WTC11 (cell line): Measurements from ENCODE around the gene CYP4F11. TPM values are rescaled to one million over a fixed set of nuclear protein-coding genes. Genes with fewer than 3 reads are reported as not detected.

Source experiments
- ATAC-seq: fragments of 200-7000 bp; cut with Tn5 transposase; 2 replicates; pipeline ENCODE4 v1.10.0; 2021; ENCODE audit warnings: mild to moderate bottlenecking, moderate library complexity
- CTCF ChIA-PET: fragments of 300-600 bp; sonication (Branson Sonifier 250); formaldehyde crosslinking; loops from one replicate; lab custom pipeline; 2021; ENCODE audit warnings: antibody characterized with exemption; lab: Charles Lee
- POLR2A ChIA-PET: fragments of 350-600 bp; sonication (Branson Sonifier 250); formaldehyde crosslinking; loops from one replicate; lab custom pipeline; 2021; ENCODE audit warnings: antibody characterized with exemption; lab: Charles Lee
- DNase-seq: peaks from one replicate; pipeline ENCODE4 v3.0.0; 2021; ENCODE audit warnings: low spot score
- H3K27ac Mint-ChIP-seq: 2 replicates; pipeline ENCODE4 v1.8.0; 2021; ENCODE audit warnings: mixed read lengths
- H3K27me3 Mint-ChIP-seq: 2 replicates; pipeline ENCODE4 v1.8.0; 2021; ENCODE audit warnings: low read depth, mild to moderate bottlenecking, moderate library complexity, mixed read lengths
- H3K36me3 Mint-ChIP-seq: 2 replicates; pipeline ENCODE4 v1.8.0; 2021; ENCODE audit warnings: mixed read lengths
- H3K4me1 Mint-ChIP-seq: 2 replicates; pipeline ENCODE4 v1.8.0; 2022; ENCODE audit warnings: mixed read lengths
- H3K4me3 Mint-ChIP-seq: 2 replicates; pipeline ENCODE4 v1.8.0; 2021; ENCODE audit warnings: mild to moderate bottlenecking, moderate library complexity, mixed read lengths
- H3K9me3 Mint-ChIP-seq: 2 replicates; pipeline ENCODE4 v1.8.0; 2021; ENCODE audit warnings: mixed read lengths
- CREB1 ChIP-seq: sonication (generic); formaldehyde crosslinking; IDR thresholded peaks from 2 replicates; pipeline ENCODE4 v1.8.0; 2023; ENCODE audit warnings: mild to moderate bottlenecking, missing genetic modification reagents
- MXD4 ChIP-seq: fragments of 250-450 bp; sonication (Bioruptor Pico); IDR thresholded peaks from 2 replicates; pipeline ENCODE4 v1.8.0; 2021; ENCODE audit warnings: mild to moderate bottlenecking, moderate library complexity, borderline replicate concordance
- NFATC4 ChIP-seq: fragments of 250-450 bp; sonication (Bioruptor Pico); IDR thresholded peaks from 2 replicates; pipeline ENCODE4 v1.9.0; 2021; ENCODE audit warnings: mild to moderate bottlenecking
- NFYB ChIP-seq: sonication (generic); formaldehyde crosslinking; conservative IDR thresholded peaks from 2 replicates; pipeline ENCODE4 v1.8.0; 2022; ENCODE audit warnings: low read depth, missing genetic modification reagents
- SMAD3 ChIP-seq: sonication (generic); formaldehyde crosslinking; IDR thresholded peaks from 2 replicates; pipeline ENCODE4 v1.8.0; 2022; ENCODE audit warnings: missing genetic modification reagents, mild to moderate bottlenecking, borderline replicate concordance
- SMAD4 ChIP-seq: sonication (generic); formaldehyde crosslinking; IDR thresholded peaks from 2 replicates; pipeline ENCODE4 v1.8.0; 2022; ENCODE audit warnings: mild to moderate bottlenecking, missing genetic modification reagents
- total RNA-seq: library from RNA; stranded (reverse); gene quantifications from 3 replicates; pipeline ENCODE4 v1.2.3, GENCODE V29; 2021
- TF ChIP-seq, protein P1 (sequence below): sonication (generic); formaldehyde crosslinking; IDR thresholded peaks from 2 replicates; pipeline ENCODE4 v1.8.0; 2022; ENCODE audit warnings: mild to moderate bottlenecking, missing genetic modification reagents
- TF ChIP-seq, protein P2 (sequence below): sonication (generic); formaldehyde crosslinking; IDR thresholded peaks from 2 replicates; pipeline ENCODE4 v1.8.0; 2022; ENCODE audit warnings: mild to moderate bottlenecking, missing genetic modification reagents
- TF ChIP-seq, protein P3 (sequence below): sonication (generic); formaldehyde crosslinking; IDR thresholded peaks from 2 replicates; pipeline ENCODE4 v1.8.0; 2023; ENCODE audit warnings: missing genetic modification reagents, mild to moderate bottlenecking, borderline replicate concordance
- TF ChIP-seq, protein P4 (sequence below): sonication (generic); formaldehyde crosslinking; IDR thresholded peaks from 2 replicates; pipeline ENCODE4 v1.8.1; 2023; ENCODE audit warnings: mild to moderate bottlenecking, missing genetic modification reagents, moderate library complexity
- TF ChIP-seq, protein P5 (sequence below): sonication (generic); formaldehyde crosslinking; IDR thresholded peaks from 2 replicates; pipeline ENCODE4 v1.8.0; 2022; ENCODE audit warnings: missing genetic modification reagents
- TF ChIP-seq, protein P6 (sequence below): sonication (generic); formaldehyde crosslinking; IDR thresholded peaks from 2 replicates; pipeline ENCODE4 v1.8.1; 2022; ENCODE audit warnings: missing genetic modification reagents, borderline replicate concordance
- TF ChIP-seq, protein P7 (sequence below): fragments of 250-450 bp; sonication (Bioruptor Pico); IDR thresholded peaks from 2 replicates; pipeline ENCODE4 v1.9.0; 2021; ENCODE audit warnings: mild to moderate bottlenecking
- TF ChIP-seq, protein P8 (sequence below): fragments of 250-450 bp; sonication (Bioruptor Pico); IDR thresholded peaks from 2 replicates; pipeline ENCODE4 v1.9.0; 2021; ENCODE audit warnings: moderate library complexity, mild to moderate bottlenecking, inconsistent platforms, borderline replicate concordance
- TF ChIP-seq, protein P9 (sequence below): sonication (generic); formaldehyde crosslinking; conservative IDR thresholded peaks from 2 replicates; pipeline ENCODE4 v1.8.1; 2023; ENCODE audit warnings: mild to moderate bottlenecking, low read depth, missing genetic modification reagents, moderate library complexity

The CYP4F11 gene
- total RNA-seq, 1 experiment from 2014 or later: not detected

DNA sequence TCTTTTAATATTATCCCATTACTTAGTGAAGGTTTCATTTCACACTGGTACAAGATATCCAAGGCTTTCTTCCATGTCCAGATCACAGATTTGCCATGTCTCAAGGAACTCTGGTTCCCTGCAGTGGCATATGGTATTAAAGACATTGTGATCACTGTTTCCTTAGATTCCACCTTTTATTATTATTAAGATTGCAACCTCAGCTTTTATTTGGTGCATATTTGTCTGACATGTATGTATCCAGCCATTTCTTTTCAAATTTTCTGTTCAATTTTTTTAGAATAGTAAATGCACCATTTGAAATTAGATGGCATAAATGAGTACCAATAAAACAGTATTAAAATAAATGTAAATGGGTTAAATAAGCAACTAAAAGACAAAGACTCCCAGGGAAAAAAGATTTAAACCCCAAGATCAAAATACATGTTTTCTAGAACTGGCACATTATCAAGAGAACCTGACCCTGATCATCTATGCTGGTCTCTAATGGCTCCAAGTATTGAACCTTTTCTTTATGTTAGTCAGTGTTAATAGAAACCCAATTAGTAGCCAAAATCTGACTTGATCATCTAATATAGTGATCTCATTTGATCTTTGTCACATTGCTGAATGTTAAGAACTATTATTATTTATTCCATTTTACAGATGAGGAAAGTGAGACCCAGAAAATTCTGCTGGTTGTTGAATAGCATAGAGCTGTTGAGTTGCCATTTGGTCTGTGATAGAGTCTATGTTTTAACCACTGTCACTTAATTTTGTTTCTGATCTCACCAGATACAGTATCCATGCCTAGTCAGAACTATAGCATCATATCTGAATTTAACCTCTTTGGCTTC is 14.1 kb upstream of the CYP4F11 start, which contains the start of gene OR10H4:
OR10H4 (plus strand) TSS at position 786 of the 836 bp plus-strand sequence; CDS start at position 786, 0 bp downstream.
- no peak within 1 kb of the TSS for H3K27ac Mint-ChIP-seq
- H3K4me1 Mint-ChIP-seq: no peaks in the 10 kb centered on the region
- DNase-seq (no peak), ATAC-seq (no peak)
- POLR2A ChIA-PET: no interaction called here
- peaks cover 82% of the 10 kb centered on the region for H3K9me3 Mint-ChIP-seq
- no peak within 1 kb of the TSS for H3K4me3 Mint-ChIP-seq
- CTCF ChIA-PET: no interaction called here
- peaks cover 48% of the 10 kb centered on the region for H3K36me3 Mint-ChIP-seq
- H3K27me3 Mint-ChIP-seq: peaks cover 13% of the 10 kb centered on the region
- TF ChIP-seq NFATC4 (CRISPR knock-in tag): no peak
- no peak for TF ChIP-seq SMAD3
- no peak for TF ChIP-seq SMAD4
- TF ChIP-seq, protein P1, sequence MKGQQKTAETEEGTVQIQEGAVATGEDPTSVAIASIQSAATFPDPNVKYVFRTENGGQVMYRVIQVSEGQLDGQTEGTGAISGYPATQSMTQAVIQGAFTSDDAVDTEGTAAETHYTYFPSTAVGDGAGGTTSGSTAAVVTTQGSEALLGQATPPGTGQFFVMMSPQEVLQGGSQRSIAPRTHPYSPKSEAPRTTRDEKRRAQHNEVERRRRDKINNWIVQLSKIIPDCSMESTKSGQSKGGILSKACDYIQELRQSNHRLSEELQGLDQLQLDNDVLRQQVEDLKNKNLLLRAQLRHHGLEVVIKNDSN (CRISPR knock-in tag): no peak
- TF ChIP-seq, protein P2, sequence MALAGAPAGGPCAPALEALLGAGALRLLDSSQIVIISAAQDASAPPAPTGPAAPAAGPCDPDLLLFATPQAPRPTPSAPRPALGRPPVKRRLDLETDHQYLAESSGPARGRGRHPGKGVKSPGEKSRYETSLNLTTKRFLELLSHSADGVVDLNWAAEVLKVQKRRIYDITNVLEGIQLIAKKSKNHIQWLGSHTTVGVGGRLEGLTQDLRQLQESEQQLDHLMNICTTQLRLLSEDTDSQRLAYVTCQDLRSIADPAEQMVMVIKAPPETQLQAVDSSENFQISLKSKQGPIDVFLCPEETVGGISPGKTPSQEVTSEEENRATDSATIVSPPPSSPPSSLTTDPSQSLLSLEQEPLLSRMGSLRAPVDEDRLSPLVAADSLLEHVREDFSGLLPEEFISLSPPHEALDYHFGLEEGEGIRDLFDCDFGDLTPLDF: no peak
- TF ChIP-seq, protein P3, sequence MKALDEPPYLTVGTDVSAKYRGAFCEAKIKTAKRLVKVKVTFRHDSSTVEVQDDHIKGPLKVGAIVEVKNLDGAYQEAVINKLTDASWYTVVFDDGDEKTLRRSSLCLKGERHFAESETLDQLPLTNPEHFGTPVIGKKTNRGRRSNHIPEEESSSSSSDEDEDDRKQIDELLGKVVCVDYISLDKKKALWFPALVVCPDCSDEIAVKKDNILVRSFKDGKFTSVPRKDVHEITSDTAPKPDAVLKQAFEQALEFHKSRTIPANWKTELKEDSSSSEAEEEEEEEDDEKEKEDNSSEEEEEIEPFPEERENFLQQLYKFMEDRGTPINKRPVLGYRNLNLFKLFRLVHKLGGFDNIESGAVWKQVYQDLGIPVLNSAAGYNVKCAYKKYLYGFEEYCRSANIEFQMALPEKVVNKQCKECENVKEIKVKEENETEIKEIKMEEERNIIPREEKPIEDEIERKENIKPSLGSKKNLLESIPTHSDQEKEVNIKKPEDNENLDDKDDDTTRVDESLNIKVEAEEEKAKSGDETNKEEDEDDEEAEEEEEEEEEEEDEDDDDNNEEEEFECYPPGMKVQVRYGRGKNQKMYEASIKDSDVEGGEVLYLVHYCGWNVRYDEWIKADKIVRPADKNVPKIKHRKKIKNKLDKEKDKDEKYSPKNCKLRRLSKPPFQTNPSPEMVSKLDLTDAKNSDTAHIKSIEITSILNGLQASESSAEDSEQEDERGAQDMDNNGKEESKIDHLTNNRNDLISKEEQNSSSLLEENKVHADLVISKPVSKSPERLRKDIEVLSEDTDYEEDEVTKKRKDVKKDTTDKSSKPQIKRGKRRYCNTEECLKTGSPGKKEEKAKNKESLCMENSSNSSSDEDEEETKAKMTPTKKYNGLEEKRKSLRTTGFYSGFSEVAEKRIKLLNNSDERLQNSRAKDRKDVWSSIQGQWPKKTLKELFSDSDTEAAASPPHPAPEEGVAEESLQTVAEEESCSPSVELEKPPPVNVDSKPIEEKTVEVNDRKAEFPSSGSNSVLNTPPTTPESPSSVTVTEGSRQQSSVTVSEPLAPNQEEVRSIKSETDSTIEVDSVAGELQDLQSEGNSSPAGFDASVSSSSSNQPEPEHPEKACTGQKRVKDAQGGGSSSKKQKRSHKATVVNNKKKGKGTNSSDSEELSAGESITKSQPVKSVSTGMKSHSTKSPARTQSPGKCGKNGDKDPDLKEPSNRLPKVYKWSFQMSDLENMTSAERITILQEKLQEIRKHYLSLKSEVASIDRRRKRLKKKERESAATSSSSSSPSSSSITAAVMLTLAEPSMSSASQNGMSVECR (CRISPR knock-in tag): no peak
- TF ChIP-seq, protein P4, sequence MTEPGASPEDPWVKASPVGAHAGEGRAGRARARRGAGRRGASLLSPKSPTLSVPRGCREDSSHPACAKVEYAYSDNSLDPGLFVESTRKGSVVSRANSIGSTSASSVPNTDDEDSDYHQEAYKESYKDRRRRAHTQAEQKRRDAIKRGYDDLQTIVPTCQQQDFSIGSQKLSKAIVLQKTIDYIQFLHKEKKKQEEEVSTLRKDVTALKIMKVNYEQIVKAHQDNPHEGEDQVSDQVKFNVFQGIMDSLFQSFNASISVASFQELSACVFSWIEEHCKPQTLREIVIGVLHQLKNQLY (CRISPR knock-in tag): no peak
- TF ChIP-seq, protein P5, sequence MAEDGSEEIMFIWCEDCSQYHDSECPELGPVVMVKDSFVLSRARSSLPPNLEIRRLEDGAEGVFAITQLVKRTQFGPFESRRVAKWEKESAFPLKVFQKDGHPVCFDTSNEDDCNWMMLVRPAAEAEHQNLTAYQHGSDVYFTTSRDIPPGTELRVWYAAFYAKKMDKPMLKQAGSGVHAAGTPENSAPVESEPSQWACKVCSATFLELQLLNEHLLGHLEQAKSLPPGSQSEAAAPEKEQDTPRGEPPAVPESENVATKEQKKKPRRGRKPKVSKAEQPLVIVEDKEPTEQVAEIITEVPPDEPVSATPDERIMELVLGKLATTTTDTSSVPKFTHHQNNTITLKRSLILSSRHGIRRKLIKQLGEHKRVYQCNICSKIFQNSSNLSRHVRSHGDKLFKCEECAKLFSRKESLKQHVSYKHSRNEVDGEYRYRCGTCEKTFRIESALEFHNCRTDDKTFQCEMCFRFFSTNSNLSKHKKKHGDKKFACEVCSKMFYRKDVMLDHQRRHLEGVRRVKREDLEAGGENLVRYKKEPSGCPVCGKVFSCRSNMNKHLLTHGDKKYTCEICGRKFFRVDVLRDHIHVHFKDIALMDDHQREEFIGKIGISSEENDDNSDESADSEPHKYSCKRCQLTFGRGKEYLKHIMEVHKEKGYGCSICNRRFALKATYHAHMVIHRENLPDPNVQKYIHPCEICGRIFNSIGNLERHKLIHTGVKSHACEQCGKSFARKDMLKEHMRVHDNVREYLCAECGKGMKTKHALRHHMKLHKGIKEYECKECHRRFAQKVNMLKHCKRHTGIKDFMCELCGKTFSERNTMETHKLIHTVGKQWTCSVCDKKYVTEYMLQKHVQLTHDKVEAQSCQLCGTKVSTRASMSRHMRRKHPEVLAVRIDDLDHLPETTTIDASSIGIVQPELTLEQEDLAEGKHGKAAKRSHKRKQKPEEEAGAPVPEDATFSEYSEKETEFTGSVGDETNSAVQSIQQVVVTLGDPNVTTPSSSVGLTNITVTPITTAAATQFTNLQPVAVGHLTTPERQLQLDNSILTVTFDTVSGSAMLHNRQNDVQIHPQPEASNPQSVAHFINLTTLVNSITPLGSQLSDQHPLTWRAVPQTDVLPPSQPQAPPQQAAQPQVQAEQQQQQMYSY (CRISPR knock-in tag): no peak
- TF ChIP-seq MXD4: no peak
- TF ChIP-seq, protein P6, sequence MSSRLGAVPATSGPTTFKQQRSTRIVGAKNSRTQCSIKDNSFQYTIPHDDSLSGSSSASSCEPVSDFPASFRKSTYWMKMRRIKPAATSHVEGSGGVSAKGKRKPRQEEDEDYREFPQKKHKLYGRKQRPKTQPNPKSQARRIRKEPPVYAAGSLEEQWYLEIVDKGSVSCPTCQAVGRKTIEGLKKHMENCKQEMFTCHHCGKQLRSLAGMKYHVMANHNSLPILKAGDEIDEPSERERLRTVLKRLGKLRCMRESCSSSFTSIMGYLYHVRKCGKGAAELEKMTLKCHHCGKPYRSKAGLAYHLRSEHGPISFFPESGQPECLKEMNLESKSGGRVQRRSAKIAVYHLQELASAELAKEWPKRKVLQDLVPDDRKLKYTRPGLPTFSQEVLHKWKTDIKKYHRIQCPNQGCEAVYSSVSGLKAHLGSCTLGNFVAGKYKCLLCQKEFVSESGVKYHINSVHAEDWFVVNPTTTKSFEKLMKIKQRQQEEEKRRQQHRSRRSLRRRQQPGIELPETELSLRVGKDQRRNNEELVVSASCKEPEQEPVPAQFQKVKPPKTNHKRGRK: no peak
- TF ChIP-seq CREB1 (CRISPR knock-in tag): no peak
- TF ChIP-seq NFYB (CRISPR knock-in tag): no peak
- TF ChIP-seq, protein P7, sequence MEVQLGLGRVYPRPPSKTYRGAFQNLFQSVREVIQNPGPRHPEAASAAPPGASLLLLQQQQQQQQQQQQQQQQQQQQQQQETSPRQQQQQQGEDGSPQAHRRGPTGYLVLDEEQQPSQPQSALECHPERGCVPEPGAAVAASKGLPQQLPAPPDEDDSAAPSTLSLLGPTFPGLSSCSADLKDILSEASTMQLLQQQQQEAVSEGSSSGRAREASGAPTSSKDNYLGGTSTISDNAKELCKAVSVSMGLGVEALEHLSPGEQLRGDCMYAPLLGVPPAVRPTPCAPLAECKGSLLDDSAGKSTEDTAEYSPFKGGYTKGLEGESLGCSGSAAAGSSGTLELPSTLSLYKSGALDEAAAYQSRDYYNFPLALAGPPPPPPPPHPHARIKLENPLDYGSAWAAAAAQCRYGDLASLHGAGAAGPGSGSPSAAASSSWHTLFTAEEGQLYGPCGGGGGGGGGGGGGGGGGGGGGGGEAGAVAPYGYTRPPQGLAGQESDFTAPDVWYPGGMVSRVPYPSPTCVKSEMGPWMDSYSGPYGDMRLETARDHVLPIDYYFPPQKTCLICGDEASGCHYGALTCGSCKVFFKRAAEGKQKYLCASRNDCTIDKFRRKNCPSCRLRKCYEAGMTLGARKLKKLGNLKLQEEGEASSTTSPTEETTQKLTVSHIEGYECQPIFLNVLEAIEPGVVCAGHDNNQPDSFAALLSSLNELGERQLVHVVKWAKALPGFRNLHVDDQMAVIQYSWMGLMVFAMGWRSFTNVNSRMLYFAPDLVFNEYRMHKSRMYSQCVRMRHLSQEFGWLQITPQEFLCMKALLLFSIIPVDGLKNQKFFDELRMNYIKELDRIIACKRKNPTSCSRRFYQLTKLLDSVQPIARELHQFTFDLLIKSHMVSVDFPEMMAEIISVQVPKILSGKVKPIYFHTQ (CRISPR knock-in tag): no peak
- TF ChIP-seq, protein P8, sequence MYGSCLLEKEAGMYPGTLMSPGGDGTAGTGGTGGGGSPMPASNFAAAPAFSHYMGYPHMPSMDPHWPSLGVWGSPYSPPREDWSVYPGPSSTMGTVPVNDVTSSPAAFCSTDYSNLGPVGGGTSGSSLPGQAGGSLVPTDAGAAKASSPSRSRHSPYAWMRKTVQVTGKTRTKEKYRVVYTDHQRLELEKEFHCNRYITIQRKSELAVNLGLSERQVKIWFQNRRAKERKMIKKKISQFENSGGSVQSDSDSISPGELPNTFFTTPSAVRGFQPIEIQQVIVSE (CRISPR knock-in tag): no peak
- TF ChIP-seq, protein P9, sequence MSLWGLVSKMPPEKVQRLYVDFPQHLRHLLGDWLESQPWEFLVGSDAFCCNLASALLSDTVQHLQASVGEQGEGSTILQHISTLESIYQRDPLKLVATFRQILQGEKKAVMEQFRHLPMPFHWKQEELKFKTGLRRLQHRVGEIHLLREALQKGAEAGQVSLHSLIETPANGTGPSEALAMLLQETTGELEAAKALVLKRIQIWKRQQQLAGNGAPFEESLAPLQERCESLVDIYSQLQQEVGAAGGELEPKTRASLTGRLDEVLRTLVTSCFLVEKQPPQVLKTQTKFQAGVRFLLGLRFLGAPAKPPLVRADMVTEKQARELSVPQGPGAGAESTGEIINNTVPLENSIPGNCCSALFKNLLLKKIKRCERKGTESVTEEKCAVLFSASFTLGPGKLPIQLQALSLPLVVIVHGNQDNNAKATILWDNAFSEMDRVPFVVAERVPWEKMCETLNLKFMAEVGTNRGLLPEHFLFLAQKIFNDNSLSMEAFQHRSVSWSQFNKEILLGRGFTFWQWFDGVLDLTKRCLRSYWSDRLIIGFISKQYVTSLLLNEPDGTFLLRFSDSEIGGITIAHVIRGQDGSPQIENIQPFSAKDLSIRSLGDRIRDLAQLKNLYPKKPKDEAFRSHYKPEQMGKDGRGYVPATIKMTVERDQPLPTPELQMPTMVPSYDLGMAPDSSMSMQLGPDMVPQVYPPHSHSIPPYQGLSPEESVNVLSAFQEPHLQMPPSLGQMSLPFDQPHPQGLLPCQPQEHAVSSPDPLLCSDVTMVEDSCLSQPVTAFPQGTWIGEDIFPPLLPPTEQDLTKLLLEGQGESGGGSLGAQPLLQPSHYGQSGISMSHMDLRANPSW (CRISPR knock-in tag): no peak
